Measurements from ENCODE around the gene NR2C2.

The NR2C2 gene

GRCh38 chr3:15009167-15009566, 61.8 kb downstream of the NR2C2 start:
- peaks cover 24% of the 10 kb centered on the region for H3K36me3 ChIP-seq (ENCODE audit: control insufficient read depth, insufficient read depth, low read length, severe bottlenecking)
- H3K9me3 ChIP-seq (ENCODE audit: control insufficient read depth, low read length), result no peaks in the 10 kb centered on the region
- H3K9ac ChIP-seq (ENCODE audit: low read length), result no peak overlapping the region
- H3K27me3 ChIP-seq (replicated peaks; ENCODE audit: control insufficient read depth, insufficient read depth, low read length), result no peaks in the 10 kb centered on the region
- H3K4me3 ChIP-seq (ENCODE audit: low read length), result no peak overlapping the region
- H3K4me1 ChIP-seq (ENCODE audit: control insufficient read depth, insufficient read depth, low read length), result peaks cover 6% of the 10 kb centered on the region
- no peak for DNase-seq (ENCODE audit: low read depth)

GRCh38 chr3:15010664-15011063, 63.3 kb downstream of the NR2C2 start:
- no peak overlapping the region for H3K9ac ChIP-seq (ENCODE audit: low read length)
- H3K27me3 ChIP-seq (replicated peaks; ENCODE audit: control insufficient read depth, insufficient read depth, low read length), result no peaks in the 10 kb centered on the region
- H3K36me3 ChIP-seq (ENCODE audit: control insufficient read depth, insufficient read depth, low read length, severe bottlenecking), result peaks cover 30% of the 10 kb centered on the region
- peaks cover 6% of the 10 kb centered on the region for H3K4me1 ChIP-seq (ENCODE audit: control insufficient read depth, insufficient read depth, low read length)
- no peak for DNase-seq (ENCODE audit: low read depth)
- H3K4me3 ChIP-seq (ENCODE audit: low read length), result no peak overlapping the region
- no peaks in the 10 kb centered on the region for H3K9me3 ChIP-seq (ENCODE audit: control insufficient read depth, low read length)

GRCh38 chr3:15011174-15011573, 63.8 kb downstream of the NR2C2 start:
- Histone ChIP-seq H3K36me3 (ENCODE audit: control insufficient read depth, insufficient read depth, low read length, severe bottlenecking) (peaks cover 30% of the 10 kb centered on the region), H3K4me1 (ENCODE audit: control insufficient read depth, insufficient read depth, low read length) (peaks cover 6% of the 10 kb centered on the region), H3K4me3 (ENCODE audit: low read length) (no peak overlapping the region), H3K9me3 (ENCODE audit: control insufficient read depth, low read length) (no peaks in the 10 kb centered on the region), H3K27me3 (replicated peaks; ENCODE audit: control insufficient read depth, insufficient read depth, low read length) (no peaks in the 10 kb centered on the region), H3K9ac (ENCODE audit: low read length) (no peak overlapping the region)
- DNase-seq (ENCODE audit: low read depth), result no peak

- Histone ChIP-seq H3K27me3 (replicated peaks; ENCODE audit: control insufficient read depth, insufficient read depth, low read length) (no peaks in the 10 kb centered on the region), H3K4me3 (ENCODE audit: low read length) (no peak overlapping the region), H3K36me3 (ENCODE audit: control insufficient read depth, insufficient read depth, low read length, severe bottlenecking) (peaks cover 56% of the 10 kb centered on the region), H3K9me3 (ENCODE audit: control insufficient read depth, low read length) (no peaks in the 10 kb centered on the region), H3K4me1 (ENCODE audit: control insufficient read depth, insufficient read depth, low read length) (no peaks in the 10 kb centered on the region), H3K9ac (ENCODE audit: low read length) (no peak overlapping the region)
- no peak for DNase-seq (ENCODE audit: low read depth)
Observed at GRCh38 chr3:15014606-15015328, 67.4 kb downstream of the NR2C2 start.

GRCh38 chr3:15015456-15015855, 68.1 kb downstream of the NR2C2 start:
- H3K9ac ChIP-seq (ENCODE audit: low read length), result no peak overlapping the region
- no peaks in the 10 kb centered on the region for H3K9me3 ChIP-seq (ENCODE audit: control insufficient read depth, low read length)
- peaks cover 62% of the 10 kb centered on the region for H3K36me3 ChIP-seq (ENCODE audit: control insufficient read depth, insufficient read depth, low read length, severe bottlenecking)
- DNase-seq (ENCODE audit: low read depth), result no peak
- no peak overlapping the region for H3K4me3 ChIP-seq (ENCODE audit: low read length)
- H3K4me1 ChIP-seq (ENCODE audit: control insufficient read depth, insufficient read depth, low read length), result no peaks in the 10 kb centered on the region
- no peaks in the 10 kb centered on the region for H3K27me3 ChIP-seq (replicated peaks; ENCODE audit: control insufficient read depth, insufficient read depth, low read length)

- Histone ChIP-seq H3K9ac (ENCODE audit: low read length) (no peak overlapping the region), H3K36me3 (ENCODE audit: control insufficient read depth, insufficient read depth, low read length, severe bottlenecking) (peaks cover 76% of the 10 kb centered on the region), H3K4me1 (ENCODE audit: control insufficient read depth, insufficient read depth, low read length) (no peaks in the 10 kb centered on the region)
Observed at GRCh38 chr3:15017191-15017590, 69.8 kb downstream of the NR2C2 start.

GRCh38 chr3:15023249-15023648, 75.9 kb downstream of the NR2C2 start:
- no peaks in the 10 kb centered on the region for H3K9me3 ChIP-seq (ENCODE audit: control insufficient read depth, low read length)
- no peak overlapping the region for H3K4me3 ChIP-seq (ENCODE audit: low read length)
- DNase-seq (ENCODE audit: low read depth), result no peak
- no peak overlapping the region for H3K9ac ChIP-seq (ENCODE audit: low read length)
- H3K36me3 ChIP-seq (ENCODE audit: control insufficient read depth, insufficient read depth, low read length, severe bottlenecking), result peaks cover 82% of the 10 kb centered on the region
- no peaks in the 10 kb centered on the region for H3K27me3 ChIP-seq (replicated peaks; ENCODE audit: control insufficient read depth, insufficient read depth, low read length)
- no peaks in the 10 kb centered on the region for H3K4me1 ChIP-seq (ENCODE audit: control insufficient read depth, insufficient read depth, low read length)

More at GRCh38 chr3:15017191-15017590, 69.8 kb downstream of the NR2C2 start:
- Histone ChIP-seq H3K9me3 (ENCODE audit: control insufficient read depth, low read length) (no peaks in the 10 kb centered on the region), H3K27me3 (replicated peaks; ENCODE audit: control insufficient read depth, insufficient read depth, low read length) (no peaks in the 10 kb centered on the region), H3K4me3 (ENCODE audit: low read length) (no peak overlapping the region)
- no peak for DNase-seq (ENCODE audit: low read depth)

- Histone ChIP-seq H3K9me3 (ENCODE audit: control insufficient read depth, low read length) (no peaks in the 10 kb centered on the region), H3K4me3 (ENCODE audit: low read length) (no peak overlapping the region), H3K27me3 (replicated peaks; ENCODE audit: control insufficient read depth, insufficient read depth, low read length) (no peaks in the 10 kb centered on the region), H3K9ac (ENCODE audit: low read length) (no peak overlapping the region), H3K36me3 (ENCODE audit: control insufficient read depth, insufficient read depth, low read length, severe bottlenecking) (peaks cover 84% of the 10 kb centered on the region), H3K4me1 (ENCODE audit: control insufficient read depth, insufficient read depth, low read length) (no peaks in the 10 kb centered on the region)
- DNase-seq (ENCODE audit: low read depth), result no peak
Observed at GRCh38 chr3:15023719-15024118, 76.3 kb downstream of the NR2C2 start.

- Histone ChIP-seq H3K9me3 (ENCODE audit: control insufficient read depth, low read length) (no peaks in the 10 kb centered on the region), H3K4me3 (ENCODE audit: low read length) (no peak overlapping the region), H3K36me3 (ENCODE audit: control insufficient read depth, insufficient read depth, low read length, severe bottlenecking) (peaks cover 83% of the 10 kb centered on the region), H3K4me1 (ENCODE audit: control insufficient read depth, insufficient read depth, low read length) (no peaks in the 10 kb centered on the region), H3K9ac (ENCODE audit: low read length) (no peak overlapping the region), H3K27me3 (replicated peaks; ENCODE audit: control insufficient read depth, insufficient read depth, low read length) (no peaks in the 10 kb centered on the region)
- no peak for DNase-seq (ENCODE audit: low read depth)
Observed at GRCh38 chr3:15029625-15030024, 82.2 kb downstream of the NR2C2 start.

GRCh38 chr3:15032650-15033049, 85.3 kb downstream of the NR2C2 start:
- DNase-seq (ENCODE audit: low read depth), result no peak
- H3K27me3 ChIP-seq (replicated peaks; ENCODE audit: control insufficient read depth, insufficient read depth, low read length), result no peaks in the 10 kb centered on the region
- H3K4me1 ChIP-seq (ENCODE audit: control insufficient read depth, insufficient read depth, low read length), result no peaks in the 10 kb centered on the region
- H3K9me3 ChIP-seq (ENCODE audit: control insufficient read depth, low read length), result no peaks in the 10 kb centered on the region
- no peak overlapping the region for H3K4me3 ChIP-seq (ENCODE audit: low read length)
- H3K36me3 ChIP-seq (ENCODE audit: control insufficient read depth, insufficient read depth, low read length, severe bottlenecking), result peaks cover 80% of the 10 kb centered on the region
- H3K9ac ChIP-seq (ENCODE audit: low read length), result no peak overlapping the region

GRCh38 chr3:15033103-15033502, 85.7 kb downstream of the NR2C2 start:
- Histone ChIP-seq H3K9me3 (ENCODE audit: control insufficient read depth, low read length) (no peaks in the 10 kb centered on the region), H3K4me1 (ENCODE audit: control insufficient read depth, insufficient read depth, low read length) (no peaks in the 10 kb centered on the region), H3K9ac (ENCODE audit: low read length) (no peak overlapping the region), H3K36me3 (ENCODE audit: control insufficient read depth, insufficient read depth, low read length, severe bottlenecking) (peaks cover 83% of the 10 kb centered on the region), H3K27me3 (replicated peaks; ENCODE audit: control insufficient read depth, insufficient read depth, low read length) (no peaks in the 10 kb centered on the region), H3K4me3 (ENCODE audit: low read length) (no peak overlapping the region)
- no peak for DNase-seq (ENCODE audit: low read depth)

GRCh38 chr3:15038306-15038705, 90.9 kb downstream of the NR2C2 start:
- no peak for DNase-seq (ENCODE audit: low read depth)
- Histone ChIP-seq H3K36me3 (ENCODE audit: control insufficient read depth, insufficient read depth, low read length, severe bottlenecking) (peaks cover 84% of the 10 kb centered on the region), H3K4me3 (ENCODE audit: low read length) (no peak overlapping the region), H3K27me3 (replicated peaks; ENCODE audit: control insufficient read depth, insufficient read depth, low read length) (no peaks in the 10 kb centered on the region), H3K4me1 (ENCODE audit: control insufficient read depth, insufficient read depth, low read length) (peaks cover 6% of the 10 kb centered on the region), H3K9me3 (ENCODE audit: control insufficient read depth, low read length) (no peaks in the 10 kb centered on the region), H3K9ac (ENCODE audit: low read length) (no peak overlapping the region)

Measured in adipocyte (in vitro differentiated cells).